H9 (cell line): ENCODE measurements around the gene DNALI1. TPM values are rescaled to one million over a fixed set of nuclear protein-coding genes. Genes with fewer than 3 reads are reported as not detected.

Experiments
- DNase-seq: peaks from one replicate; pipeline ENCODE4 v3.0.0-alpha.2; 2017
- H2AFZ ChIP-seq: one replicate; pipeline ENCODE4 v1.6.1; 2013; ENCODE audit warnings: mild to moderate bottlenecking, low read length, control low read depth, moderate library complexity
- H2AK5ac ChIP-seq: 2 replicates; pipeline ENCODE4 v1.6.1; 2013; ENCODE audit warnings: low read length, control low read depth, mixed read lengths; ENCODE audit not compliant: insufficient read length
- H2BK120ac ChIP-seq: one replicate; pipeline ENCODE4 v1.6.1; 2013; ENCODE audit warnings: low read depth, mild to moderate bottlenecking, low read length, control low read depth, inconsistent platforms; ENCODE audit not compliant: poor library complexity, severe bottlenecking
- H2BK12ac ChIP-seq: 2 replicates; pipeline ENCODE4 v1.6.1; 2013; ENCODE audit warnings: low read length, control low read depth, mixed read lengths, low read depth; ENCODE audit not compliant: insufficient read length
- H2BK15ac ChIP-seq: 2 replicates; pipeline ENCODE4 v1.6.1; 2013; ENCODE audit warnings: low read depth, low read length, control low read depth
- H2BK20ac ChIP-seq: one replicate; pipeline ENCODE4 v1.6.1; 2013; ENCODE audit warnings: low read depth, mild to moderate bottlenecking, low read length, control low read depth, inconsistent platforms; ENCODE audit not compliant: poor library complexity, severe bottlenecking
- H2BK5ac ChIP-seq: 2 replicates; pipeline ENCODE4 v1.6.1; 2013; ENCODE audit warnings: low read length, control low read depth, mixed read lengths; ENCODE audit not compliant: insufficient read length
- H3K14ac ChIP-seq: 2 replicates; pipeline ENCODE4 v1.6.1; 2013; ENCODE audit warnings: low read length, control low read depth; ENCODE audit not compliant: insufficient read depth
- H3K18ac ChIP-seq: 2 replicates; pipeline ENCODE4 v1.6.1; 2013; ENCODE audit warnings: low read depth, mild to moderate bottlenecking, mixed read lengths, low read length, control low read depth; ENCODE audit not compliant: insufficient read length
- H3K23ac ChIP-seq: 2 replicates; pipeline ENCODE4 v1.6.1; 2013; ENCODE audit warnings: low read length, control low read depth, mixed read lengths, low read depth; ENCODE audit not compliant: insufficient read length
- H3K23me2 ChIP-seq: 2 replicates; pipeline ENCODE4 v1.6.1; 2013; ENCODE audit warnings: low read depth, mild to moderate bottlenecking, mixed read lengths, low read length, control low read depth; ENCODE audit not compliant: insufficient read length, poor library complexity, severe bottlenecking
- H3K27ac ChIP-seq: 2 replicates; pipeline ENCODE4 v1.5.1; 2013; ENCODE audit warnings: low read length, control low read depth, mixed read lengths, low read depth; ENCODE audit not compliant: insufficient read length
- H3K27me3 ChIP-seq: 2 replicates; pipeline ENCODE4 v1.6.1; 2013; ENCODE audit warnings: low read length, control low read depth, inconsistent platforms; ENCODE audit not compliant: insufficient read depth
- H3K4ac ChIP-seq: 2 replicates; pipeline ENCODE4 v1.6.1; 2013; ENCODE audit warnings: low read depth, mild to moderate bottlenecking, control low read depth, inconsistent platforms, low read length, moderate library complexity
- H3K4me1 ChIP-seq: 2 replicates; pipeline ENCODE4 v1.6.1; 2013; ENCODE audit warnings: low read length, control low read depth, inconsistent platforms; ENCODE audit not compliant: insufficient read depth
- H3K4me2 ChIP-seq: 2 replicates; pipeline ENCODE4 v1.6.1; 2013; ENCODE audit warnings: low read length, control low read depth, mixed read lengths; ENCODE audit not compliant: insufficient read length, insufficient read depth
- H3K56ac ChIP-seq: 2 replicates; pipeline ENCODE4 v1.6.1; 2013; ENCODE audit warnings: low read depth, mild to moderate bottlenecking, mixed read lengths, low read length, control low read depth; ENCODE audit not compliant: insufficient read length
- H3K79me1 ChIP-seq: 2 replicates; pipeline ENCODE4 v1.6.1; 2013; ENCODE audit warnings: low read depth, mild to moderate bottlenecking, moderate library complexity, low read length, control low read depth, inconsistent platforms; ENCODE audit not compliant: insufficient read depth, poor library complexity, severe bottlenecking
- H3K79me2 ChIP-seq: 2 replicates; pipeline ENCODE4 v1.6.1; 2013; ENCODE audit warnings: low read length, control low read depth, inconsistent platforms; ENCODE audit not compliant: insufficient read depth
- H3K9ac ChIP-seq: 2 replicates; pipeline ENCODE4 v1.6.1; 2013; ENCODE audit warnings: low read length, control low read depth, mixed read lengths; ENCODE audit not compliant: insufficient read length; ENCODE audit errors: extremely low read depth
- H3K9me3 ChIP-seq: one replicate; pipeline ENCODE4 v1.6.1; 2013; ENCODE audit warnings: low read depth, low read length, inconsistent platforms; ENCODE audit not compliant: control insufficient read depth
- H3T11ph ChIP-seq: one replicate; pipeline ENCODE4 v1.6.1; 2013; ENCODE audit warnings: mild to moderate bottlenecking, low read length, control low read depth, inconsistent platforms
- H4K20me1 ChIP-seq: one replicate; pipeline ENCODE4 v1.6.1; 2013; ENCODE audit not compliant: control insufficient read depth, insufficient read length, insufficient read depth
- H4K5ac ChIP-seq: 2 replicates; pipeline ENCODE4 v1.6.1; 2013; ENCODE audit warnings: low read depth, mild to moderate bottlenecking, mixed read lengths, low read length, control low read depth; ENCODE audit not compliant: insufficient read length
- H4K8ac ChIP-seq: replicated peaks from 2 replicates; pipeline ENCODE4 v1.6.1; 2013; ENCODE audit warnings: low read length, control low read depth, mixed read lengths, low read depth; ENCODE audit not compliant: insufficient read length
- H4K91ac ChIP-seq: 2 replicates; pipeline ENCODE4 v1.6.1; 2013; ENCODE audit warnings: low read depth, mild to moderate bottlenecking, moderate library complexity, mixed read lengths, low read length, control low read depth; ENCODE audit not compliant: insufficient read length
- H3K27ac Mint-ChIP-seq, 3 experiments: 2 replicates in 2 of 3; 3 replicates in 1 of 3; pipeline ENCODE4 v1.8.0; 2020 to 2021; ENCODE audit warnings: mixed read lengths in 3 of 3, mild to moderate bottlenecking in 1 of 3, moderate library complexity in 1 of 3
- H3K27me3 Mint-ChIP-seq: 2 replicates; pipeline ENCODE4 v1.8.0; 2021; ENCODE audit warnings: low read depth, mild to moderate bottlenecking, moderate library complexity, mixed read lengths
- H3K36me3 Mint-ChIP-seq, 3 experiments: 2 replicates in 2 of 3; 3 replicates in 1 of 3; pipeline ENCODE4 v1.8.0; 2020 to 2021; ENCODE audit warnings: low read depth in 3 of 3, mixed read lengths in 3 of 3; ENCODE audit not compliant: insufficient read depth in 1 of 3
- H3K4me1 Mint-ChIP-seq, 2 experiments: 2 replicates each; pipeline ENCODE4 v1.8.0; 2020; ENCODE audit warnings: mixed read lengths in 2 of 2
- H3K4me3 Mint-ChIP-seq, 2 experiments: 2 replicates in 1 of 2; 3 replicates in 1 of 2; pipeline ENCODE4 v1.8.0; 2020 to 2021; ENCODE audit warnings: mild to moderate bottlenecking in 2 of 2, mixed read lengths in 2 of 2, moderate library complexity in 1 of 2
- H3K9me3 Mint-ChIP-seq, 2 experiments: 2 replicates in 1 of 2; 3 replicates in 1 of 2; pipeline ENCODE4 v1.8.0; 2020; ENCODE audit warnings: mild to moderate bottlenecking in 2 of 2, mixed read lengths in 2 of 2, moderate library complexity in 1 of 2
- CTCF ChIP-seq: fragments of 200-600 bp; sonication (generic); conservative IDR thresholded peaks from 3 replicates; pipeline ENCODE4 v1.8.0; 2021; ENCODE audit warnings: antibody characterized with exemption, mild to moderate bottlenecking
- whole genome bisulfite sequencing: extraction: QIAGEN DNeasy Blood & Tissue Kit; methylation state at CpG from one replicate; pipeline ENCODE4 v1.1.7; 2013; ENCODE audit warnings: missing lambda C conversion rate, low lambda C conversion rate, mixed read lengths; ENCODE audit not compliant: insufficient read length; ENCODE audit errors: extremely low coverage; 5-methylcytosine and 5-hydroxymethylcytosine counted together
- total RNA-seq: library from RNA; stranded (reverse); gene quantifications from 2 replicates; pipeline ENCODE4 v1.2.1, GENCODE V29; 2021

Gene DNALI1
- total RNA-seq, 1 experiment from 2014 or later, result 18.0 TPM

- Histone ChIP-seq H4K20me1 (no peaks in the 10 kb centered on the region), H3K79me2 (no peaks in the 10 kb centered on the region; the same call in 1 of the 2 replicates), H3K4me2 (peak overlapping the region; percentile 60), H4K8ac (no peak overlapping the region), H3K23me2 (peaks cover 12% of the 10 kb centered on the region), H3K14ac (peak overlapping the region; percentile 92; the same call in 1 of the 2 replicates), H2BK20ac (no peak overlapping the region), H3K79me1 (no peaks in the 10 kb centered on the region), H2AK5ac (no peak overlapping the region), H3K4ac (no peak overlapping the region; the same call in 1 of the 2 replicates), H2BK15ac (no peak overlapping the region), H3T11ph (peak overlapping the region; percentile 82), H2AFZ (no peak overlapping the region), H3K4me1 (no peaks in the 10 kb centered on the region), H3K23ac (no peak overlapping the region), H4K5ac (no peak overlapping the region), H2BK5ac (no peak overlapping the region), H3K9me3 (no peaks in the 10 kb centered on the region), H3K27me3 (no peaks in the 10 kb centered on the region), H3K18ac (peak overlapping the region; percentile 71), H4K91ac (peak overlapping the region; percentile 12), H3K9ac (no peak overlapping the region), H2BK12ac (peak overlapping the region; percentile 18), H3K27ac (no peak overlapping the region), H3K56ac (no peak overlapping the region), H2BK120ac (peak overlapping the region; percentile 89)
- WGBS, result no CpG with 5 or more reads among the region's 3 CpGs
- Mint-ChIP-seq H3K4me3 (peak overlapping the region; percentile 81 to 86), H3K27me3 (peaks cover 4% of the 10 kb centered on the region), H3K36me3 (peaks cover 4 to 17% (median 12%) of the 10 kb centered on the region in 3 experiments; a peak in 5 of 7 replicates), H3K9me3 (peaks cover 5 to 6% of the 10 kb centered on the region in 2 experiments; a peak in 3 of 5 replicates), H3K4me1 (peaks cover 27 to 30% of the 10 kb centered on the region in 2 experiments), H3K27ac (peak overlapping the region in 2 of 3 experiments; percentile 33 to 98; a peak in 3 of 7 replicates)
- no peak for TF ChIP-seq CTCF
- no peak for DNase-seq
Observed at GRCh38 chr1:37557402-37557801, 662 bp downstream of the DNALI1 start.
